GM13977 (cell line): ENCODE results near the gene KIF13A.
"Not testable (repeated sequence)": the region's sequence is repeated elsewhere in the genome, so short reads cannot be mapped to it uniquely, and the experiment has no call there.

Experiments
- DNase-seq: peaks from one replicate; pipeline ENCODE4 v3.0.0; 2012; ENCODE audit warnings: low spot score
- CTCF ChIP-seq: IDR thresholded peaks from 2 replicates; pipeline ENCODE4 v1.5.1; 2012; ENCODE audit warnings: mild to moderate bottlenecking, control low read depth; ENCODE audit not compliant: insufficient read depth; ENCODE audit errors: extremely low read depth, missing control alignments
- in situ Hi-C: fragments of 300-500 bp; cut with MboI; formaldehyde crosslinking; loops from one replicate; pipeline ENCODE4 v1.12.0; 2022; ENCODE audit warnings: low sequenced_read_pairs, low pct_unique_long_range_greater_than_20kb, mixed read lengths, inconsistent platforms; ENCODE audit not compliant: unreplicated experiment

The KIF13A gene

GRCh38 chr6:17897681-17898080, 89.8 kb downstream of the KIF13A start:
- no peak for DNase-seq
- in situ Hi-C loops = no loop called here
- no peak for TF ChIP-seq CTCF

GRCh38 chr6:17894905-17895304, 92.5 kb downstream of the KIF13A start:
- no peak for DNase-seq
- no peak for TF ChIP-seq CTCF
- in situ Hi-C loops = no loop called here

GRCh38 chr6:17894191-17894590, 93.2 kb downstream of the KIF13A start:
- DNase-seq = no peak
- no peak for TF ChIP-seq CTCF
- in situ Hi-C loops = no loop called here

GRCh38 chr6:17892097-17892686, 95.2 kb downstream of the KIF13A start:
- no peak for TF ChIP-seq CTCF
- DNase-seq = no peak
- in situ Hi-C loops = no loop called here

- TF ChIP-seq CTCF = no peak
- no peak for DNase-seq
- in situ Hi-C loops = no loop called here
Observed at GRCh38 chr6:17890309-17890708, 97.1 kb downstream of the KIF13A start.

GRCh38 chr6:17889777-17890176, 97.7 kb downstream of the KIF13A start:
- DNase-seq, in situ Hi-C loops: not testable (repeated sequence)

- TF ChIP-seq CTCF = no peak
- no peak for DNase-seq
- in situ Hi-C loops = no loop called here
Observed at GRCh38 chr6:17886891-17887290, 100.5 kb downstream of the KIF13A start.
